Measurements from ENCODE around the gene POPDC3. TPM values are rescaled to one million over a fixed set of nuclear protein-coding genes. Genes with fewer than 3 reads are reported as not detected.

The POPDC3 gene
- polyA plus RNA-seq, 3 donors, result not detected

- no peaks in the 10 kb centered on the region for H3K27me3 ChIP-seq (ENCODE audit: control insufficient read depth in 2 of 2, insufficient read depth in 2 of 2, low read length in 2 of 2)
- no peak overlapping the region for H2AFZ ChIP-seq (ENCODE audit: insufficient read depth, low read depth, low read length, poor library complexity, severe bottlenecking)
- no peak overlapping the region for H3K4me2 ChIP-seq (replicated peaks; ENCODE audit: extremely low read depth, low read length, poor library complexity, severe bottlenecking)
- H3K79me2 ChIP-seq (ENCODE audit: insufficient read depth, low read length), result no peaks in the 10 kb centered on the region
- 100% methylated on average over 1 of the region's 2 CpGs for whole genome bisulfite sequencing (ENCODE audit: insufficient coverage)
- H3K36me3 Mint-ChIP-seq, result no peaks in the 10 kb centered on the region
- H3K27me3 Mint-ChIP-seq (ENCODE audit: low read depth in 3 of 3), result peaks cover 4 to 9% (median 5%) of the 10 kb centered on the region in 3 donors
- H3K4me3 ChIP-seq (replicated peaks in 1 of 3; ENCODE audit: low read depth in 2 of 3, low read length in 3 of 3), result no peak overlapping the region
- H3K4me1 Mint-ChIP-seq, result no peaks in the 10 kb centered on the region
- no peaks in the 10 kb centered on the region for H4K20me1 ChIP-seq (ENCODE audit: insufficient read depth, low read length)
- H3K4me3 Mint-ChIP-seq, result no peak overlapping the region
- no peak for TF ChIP-seq CTCF (IDR thresholded peaks at IDR 0.05)
- intact Hi-C loops (cut with micrococcal nuclease), result no loop called here
- H3K9me3 Mint-ChIP-seq, result peaks cover 0 to 2% (median 0%) of the 10 kb centered on the region in 7 donors
- no peaks in the 10 kb centered on the region for H3K9me3 ChIP-seq (replicated peaks in 1 of 2; ENCODE audit: control insufficient read depth in 1 of 2, insufficient read depth in 1 of 2, low read length in 2 of 2)
- H3K27ac ChIP-seq (ENCODE audit: low read depth in 1 of 2, low read length in 2 of 2), result no peak overlapping the region
- H3K9ac ChIP-seq (ENCODE audit: insufficient read depth, low read length, poor library complexity, severe bottlenecking), result no peak overlapping the region
- H3K36me3 ChIP-seq (replicated peaks in 1 of 2; ENCODE audit: control insufficient read depth in 1 of 2, insufficient read depth in 2 of 2, low read length in 2 of 2), result no peaks in the 10 kb centered on the region
- DNase-seq, result no peak
- H3K27ac Mint-ChIP-seq, result no peak overlapping the region
- H3K4me1 ChIP-seq (ENCODE audit: control insufficient read depth in 1 of 2, insufficient read depth in 2 of 2, low read length in 2 of 2), result no peaks in the 10 kb centered on the region
Measured at GRCh38 chr6:105111871-105112270, 67.9 kb downstream of the POPDC3 start.

GRCh38 chr6:105111105-105111504, 68.7 kb downstream of the POPDC3 start:
- Histone ChIP-seq H3K4me2 (replicated peaks; ENCODE audit: extremely low read depth, low read length, poor library complexity, severe bottlenecking) (no peak overlapping the region), H3K4me3 (replicated peaks in 1 of 3; ENCODE audit: low read depth in 2 of 3, low read length in 3 of 3) (no peak overlapping the region), H3K27me3 (ENCODE audit: control insufficient read depth in 2 of 2, insufficient read depth in 2 of 2, low read length in 2 of 2) (no peaks in the 10 kb centered on the region), H4K20me1 (ENCODE audit: insufficient read depth, low read length) (no peaks in the 10 kb centered on the region), H3K27ac (ENCODE audit: low read depth in 1 of 2, low read length in 2 of 2) (no peak overlapping the region), H2AFZ (ENCODE audit: insufficient read depth, low read depth, low read length, poor library complexity, severe bottlenecking) (no peak overlapping the region), H3K9me3 (replicated peaks in 1 of 2; ENCODE audit: control insufficient read depth in 1 of 2, insufficient read depth in 1 of 2, low read length in 2 of 2) (no peaks in the 10 kb centered on the region), H3K9ac (ENCODE audit: insufficient read depth, low read length, poor library complexity, severe bottlenecking) (no peak overlapping the region), H3K79me2 (ENCODE audit: insufficient read depth, low read length) (no peaks in the 10 kb centered on the region), H3K36me3 (replicated peaks in 1 of 2; ENCODE audit: control insufficient read depth in 1 of 2, insufficient read depth in 2 of 2, low read length in 2 of 2) (no peaks in the 10 kb centered on the region), H3K4me1 (ENCODE audit: control insufficient read depth in 1 of 2, insufficient read depth in 2 of 2, low read length in 2 of 2) (no peaks in the 10 kb centered on the region)
- H3K4me3 Mint-ChIP-seq, result no peak overlapping the region
- DNase-seq, result no peak
- intact Hi-C loops (cut with micrococcal nuclease), result no loop called here
- no peaks in the 10 kb centered on the region for H3K36me3 Mint-ChIP-seq
- peaks cover 0 to 2% (median 0%) of the 10 kb centered on the region in 7 donors for H3K9me3 Mint-ChIP-seq
- TF ChIP-seq CTCF (IDR thresholded peaks at IDR 0.05), result no peak
- no peak overlapping the region for H3K27ac Mint-ChIP-seq
- no peaks in the 10 kb centered on the region for H3K4me1 Mint-ChIP-seq
- no CpG with 5 or more reads among the region's 3 CpGs for WGBS (ENCODE audit: insufficient coverage)
- peaks cover 4 to 10% (median 5%) of the 10 kb centered on the region in 3 donors for H3K27me3 Mint-ChIP-seq (ENCODE audit: low read depth in 3 of 3)
